Measurements from ENCODE around the gene AGBL4.

The AGBL4 gene

GRCh38 chr1:49626472-49626871, 397.3 kb downstream of the AGBL4 start:
- DNase-seq (ENCODE audit: low read depth), result no peak
- no peak overlapping the region for H3K4me3 ChIP-seq (ENCODE audit: low read depth, low read length)
- no peak for TF ChIP-seq CTCF (IDR thresholded peaks at IDR 0.05; ENCODE audit: low read depth, low read length, missing control alignments)

DNA sequence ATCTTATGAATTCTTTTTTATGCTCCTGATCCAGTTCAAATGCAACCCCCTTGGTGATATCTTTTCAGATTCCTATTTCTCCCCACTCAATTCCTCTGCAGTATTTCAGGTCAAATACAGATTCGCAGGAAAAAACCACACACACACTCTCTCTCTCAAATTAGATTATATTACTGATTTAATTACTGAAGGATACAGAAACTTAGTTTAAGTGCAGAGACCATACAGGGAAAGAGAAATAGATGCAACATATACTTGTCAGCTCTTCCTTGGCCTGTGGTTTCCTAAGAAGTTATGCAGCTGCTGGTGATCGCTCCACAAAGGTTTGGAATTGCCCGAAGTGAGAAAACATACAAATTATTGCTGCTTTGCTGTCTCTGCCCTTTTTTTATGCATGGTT, 400.9 kb downstream of the AGBL4 start:
- no peak for DNase-seq (ENCODE audit: low read depth)
- H3K4me3 ChIP-seq (ENCODE audit: low read depth, low read length), result no peak overlapping the region
- TF ChIP-seq CTCF (IDR thresholded peaks at IDR 0.05; ENCODE audit: low read depth, low read length, missing control alignments), result no peak

GRCh38 chr1:49606082-49606481, 417.7 kb downstream of the AGBL4 start:
- H3K4me3 ChIP-seq (ENCODE audit: low read depth, low read length), result no peak overlapping the region
- no peak for TF ChIP-seq CTCF (IDR thresholded peaks at IDR 0.05; ENCODE audit: low read depth, low read length, missing control alignments)
- no peak for DNase-seq (ENCODE audit: low read depth)

GRCh38 chr1:49597436-49597835, 426.3 kb downstream of the AGBL4 start:
- DNase-seq (ENCODE audit: low read depth), result no peak
- no peak for TF ChIP-seq CTCF (IDR thresholded peaks at IDR 0.05; ENCODE audit: low read depth, low read length, missing control alignments)

GRCh38 chr1:49576327-49576901, 447.3 kb downstream of the AGBL4 start:
- no peak overlapping the region for H3K4me3 ChIP-seq (ENCODE audit: low read depth, low read length)
- TF ChIP-seq CTCF (IDR thresholded peaks at IDR 0.05; ENCODE audit: low read depth, low read length, missing control alignments), result no peak
- no peak for DNase-seq (ENCODE audit: low read depth)

More at GRCh38 chr1:49597436-49597835, 426.3 kb downstream of the AGBL4 start:
- no peak overlapping the region for H3K4me3 ChIP-seq (ENCODE audit: low read depth, low read length)

DNA sequence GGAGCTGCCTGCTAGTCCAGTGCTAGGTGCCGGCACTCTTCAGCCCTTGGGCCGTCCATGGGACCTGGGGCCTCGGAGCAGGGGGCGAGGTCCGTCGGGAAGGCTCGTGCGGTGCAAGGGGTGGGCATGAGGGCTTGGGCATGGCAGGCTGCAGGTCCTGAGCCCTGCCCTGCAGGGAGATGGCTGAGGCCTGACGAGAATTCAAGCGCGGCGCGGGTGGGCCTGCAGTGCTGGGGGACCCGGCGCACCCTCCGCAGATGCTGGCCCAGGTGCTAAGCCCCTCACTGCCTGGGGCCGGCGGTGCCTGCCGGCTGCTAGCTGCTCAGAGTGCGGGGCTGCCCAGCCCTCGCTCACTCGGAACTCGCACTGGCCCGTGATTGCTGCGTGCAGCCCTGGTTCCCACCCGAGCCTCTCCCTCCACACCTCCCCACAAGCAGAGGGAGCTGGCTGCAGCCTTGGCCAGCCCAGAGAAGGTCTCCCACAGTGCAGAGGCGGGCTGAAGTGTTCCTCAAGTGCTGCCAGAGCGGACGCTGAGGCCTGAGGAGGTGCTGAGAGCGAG, 467.0 kb downstream of the AGBL4 start:
- H3K4me3 ChIP-seq (ENCODE audit: low read depth, low read length), result no peak overlapping the region
- no peak for TF ChIP-seq CTCF (IDR thresholded peaks at IDR 0.05; ENCODE audit: low read depth, low read length, missing control alignments)
- no peak for DNase-seq (ENCODE audit: low read depth)

DNA sequence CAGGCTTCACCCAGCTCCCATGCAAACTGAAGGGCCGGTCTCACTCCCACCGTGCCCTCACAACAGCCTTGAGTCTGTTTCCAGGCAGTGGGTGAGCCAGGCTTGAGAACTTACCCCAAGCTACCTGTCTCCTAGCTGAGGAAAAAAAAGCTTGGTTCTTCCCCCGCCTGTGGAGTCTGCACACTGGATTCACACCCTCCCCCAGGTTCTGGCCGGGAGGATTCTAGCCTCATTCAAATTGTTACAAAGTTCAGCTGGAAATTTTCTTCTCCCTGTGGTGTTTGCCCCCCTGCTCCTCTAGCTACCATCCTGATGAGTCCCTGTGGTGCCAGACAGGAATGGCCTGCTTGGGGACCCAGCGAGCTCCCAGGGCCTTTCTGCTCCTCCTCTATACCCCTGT, 471.7 kb downstream of the AGBL4 start:
- no peak for TF ChIP-seq CTCF (IDR thresholded peaks at IDR 0.05; ENCODE audit: low read depth, low read length, missing control alignments)
- DNase-seq (ENCODE audit: low read depth), result no peak
- no peak overlapping the region for H3K4me3 ChIP-seq (ENCODE audit: low read depth, low read length)
